ENCODE results near the gene USP37. TPM values are rescaled to one million over a fixed set of nuclear protein-coding genes. Genes with fewer than 3 reads are reported as not detected.

USP37 gene
- total and polyA plus RNA-seq, 2 of the 13 experiments (the other 11 are each of a cell fraction or from before 2014, with no cell fraction given) = 6.5 to 30.6 TPM

DNA sequence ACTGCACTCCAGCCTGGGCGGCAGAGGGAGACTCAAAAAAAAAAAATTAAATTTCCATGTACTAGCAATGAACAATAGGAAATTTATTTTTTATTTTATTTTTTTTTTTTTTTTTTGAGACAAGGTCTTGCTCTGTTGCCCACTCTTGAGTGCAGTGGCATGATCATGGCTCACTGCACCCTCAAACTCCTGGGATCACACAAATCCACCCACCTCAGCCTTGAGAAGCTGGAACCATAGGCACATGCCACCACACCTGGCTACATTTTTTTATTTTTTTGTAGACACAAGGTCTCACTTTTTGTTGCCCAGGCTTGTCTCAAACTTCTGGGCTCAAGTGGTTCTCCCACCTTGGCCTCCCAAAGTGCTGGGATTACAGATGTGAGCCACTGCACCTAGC lies 17.4 kb upstream of the USP37 start:
- no peak for FAIRE-seq
- WGBS (ENCODE audit: low lambda C conversion rate) = 100% methylated on average over 1 of the region's 1 CpG
- DNase-seq (ENCODE audit: low spot score) = no peak
- H3K27me3 ChIP-seq (ENCODE audit: control insufficient read depth in 1 of 2, insufficient read depth in 2 of 2, low read length in 2 of 2) = no peaks in the 10 kb centered on the region
- BruUV-seq (replicated peaks) = no TSS peak
- H3K36me3 ChIP-seq (replicated peaks in 1 of 2; ENCODE audit: control insufficient read depth in 1 of 2, insufficient read depth in 2 of 2, low read length in 2 of 2) = peaks cover 29 to 85% of the 10 kb centered on the region in 2 experiments
- ATAC-seq = no peak
- intact Hi-C loops (cut with micrococcal nuclease; ENCODE audit: unreplicated experiment) = no loop called here
- no peak overlapping the region for H3K27ac ChIP-seq (ENCODE audit: extremely low read length, insufficient read depth, low read length)
- H3K9ac ChIP-seq (ENCODE audit: insufficient read depth, low read depth, low read length) = no peak overlapping the region
- in situ Hi-C loops (cut with HindIII; ENCODE audit: extremely low pct_ligation_motif_present, low pct_unique_long_range_greater_than_20kb) = no loop called here
- no peak overlapping the region for H2AFZ ChIP-seq (ENCODE audit: low read length)
- H3K4me2 ChIP-seq (ENCODE audit: low read depth, low read length) = no peak overlapping the region
- no peaks in the 10 kb centered on the region for H3K4me1 ChIP-seq (ENCODE audit: insufficient read depth, low read length)
- peaks cover 2% of the 10 kb centered on the region for H3K79me2 ChIP-seq (ENCODE audit: insufficient read depth, low read length)
- no peak overlapping the region for H3K4me3 ChIP-seq (replicated peaks in 1 of 3; ENCODE audit: insufficient read depth in 1 of 3, low read depth in 2 of 3, low read length in 3 of 3)
- no peaks in the 10 kb centered on the region for H3K9me3 ChIP-seq (ENCODE audit: low read length)
- POLR2A ChIA-PET = no interaction called here
- H4K20me1 ChIP-seq (ENCODE audit: insufficient read depth, low read length) = no peaks in the 10 kb centered on the region
- CTCF ChIA-PET (ENCODE audit: low intra/inter-chr PET ratio, low total read pairs) = no interaction called here
- TF ChIP-seq MXI1 (IDR thresholded peaks at IDR 0.05; ENCODE audit: borderline replicate concordance, low read depth, low read length) (no peak), AKAP8 (CRISPR knock-in tag; IDR thresholded peaks at IDR 0.05) (no peak), ZFP62 (CRISPR knock-in tag; IDR thresholded peaks at IDR 0.05) (no peak), PRPF4 (IDR thresholded peaks at IDR 0.05; ENCODE audit: low read depth, low read length, poor library complexity, severe bottlenecking) (no peak), IRX3 (CRISPR knock-in tag; IDR thresholded peaks at IDR 0.05; ENCODE audit: borderline replicate concordance, low read depth) (no peak), HNRNPL (IDR thresholded peaks at IDR 0.05; ENCODE audit: low read depth, low read length) (no peak), RCOR2 (CRISPR knock-in tag; IDR thresholded peaks at IDR 0.05) (no peak), ZNF772 (CRISPR knock-in tag; IDR thresholded peaks at IDR 0.05) (no peak)
- TF ChIP-seq, protein P1, sequence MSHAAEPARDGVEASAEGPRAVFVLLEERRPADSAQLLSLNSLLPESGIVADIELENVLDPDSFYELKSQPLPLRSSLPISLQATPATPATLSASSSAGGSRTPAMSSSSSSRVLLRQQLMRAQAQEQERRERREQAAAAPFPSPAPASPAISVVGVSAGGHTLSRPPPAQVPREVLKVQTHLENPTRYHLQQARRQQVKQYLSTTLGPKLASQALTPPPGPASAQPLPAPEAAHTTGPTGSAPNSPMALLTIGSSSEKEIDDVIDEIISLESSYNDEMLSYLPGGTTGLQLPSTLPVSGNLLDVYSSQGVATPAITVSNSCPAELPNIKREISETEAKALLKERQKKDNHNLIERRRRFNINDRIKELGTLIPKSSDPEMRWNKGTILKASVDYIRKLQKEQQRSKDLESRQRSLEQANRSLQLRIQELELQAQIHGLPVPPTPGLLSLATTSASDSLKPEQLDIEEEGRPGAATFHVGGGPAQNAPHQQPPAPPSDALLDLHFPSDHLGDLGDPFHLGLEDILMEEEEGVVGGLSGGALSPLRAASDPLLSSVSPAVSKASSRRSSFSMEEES (CRISPR knock-in tag; IDR thresholded peaks at IDR 0.05) = no peak
- TF ChIP-seq, protein P2, sequence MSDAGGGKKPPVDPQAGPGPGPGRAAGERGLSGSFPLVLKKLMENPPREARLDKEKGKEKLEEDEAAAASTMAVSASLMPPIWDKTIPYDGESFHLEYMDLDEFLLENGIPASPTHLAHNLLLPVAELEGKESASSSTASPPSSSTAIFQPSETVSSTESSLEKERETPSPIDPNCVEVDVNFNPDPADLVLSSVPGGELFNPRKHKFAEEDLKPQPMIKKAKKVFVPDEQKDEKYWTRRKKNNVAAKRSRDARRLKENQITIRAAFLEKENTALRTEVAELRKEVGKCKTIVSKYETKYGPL (CRISPR knock-in tag; IDR thresholded peaks at IDR 0.05) = no peak
- TF ChIP-seq, protein P3, sequence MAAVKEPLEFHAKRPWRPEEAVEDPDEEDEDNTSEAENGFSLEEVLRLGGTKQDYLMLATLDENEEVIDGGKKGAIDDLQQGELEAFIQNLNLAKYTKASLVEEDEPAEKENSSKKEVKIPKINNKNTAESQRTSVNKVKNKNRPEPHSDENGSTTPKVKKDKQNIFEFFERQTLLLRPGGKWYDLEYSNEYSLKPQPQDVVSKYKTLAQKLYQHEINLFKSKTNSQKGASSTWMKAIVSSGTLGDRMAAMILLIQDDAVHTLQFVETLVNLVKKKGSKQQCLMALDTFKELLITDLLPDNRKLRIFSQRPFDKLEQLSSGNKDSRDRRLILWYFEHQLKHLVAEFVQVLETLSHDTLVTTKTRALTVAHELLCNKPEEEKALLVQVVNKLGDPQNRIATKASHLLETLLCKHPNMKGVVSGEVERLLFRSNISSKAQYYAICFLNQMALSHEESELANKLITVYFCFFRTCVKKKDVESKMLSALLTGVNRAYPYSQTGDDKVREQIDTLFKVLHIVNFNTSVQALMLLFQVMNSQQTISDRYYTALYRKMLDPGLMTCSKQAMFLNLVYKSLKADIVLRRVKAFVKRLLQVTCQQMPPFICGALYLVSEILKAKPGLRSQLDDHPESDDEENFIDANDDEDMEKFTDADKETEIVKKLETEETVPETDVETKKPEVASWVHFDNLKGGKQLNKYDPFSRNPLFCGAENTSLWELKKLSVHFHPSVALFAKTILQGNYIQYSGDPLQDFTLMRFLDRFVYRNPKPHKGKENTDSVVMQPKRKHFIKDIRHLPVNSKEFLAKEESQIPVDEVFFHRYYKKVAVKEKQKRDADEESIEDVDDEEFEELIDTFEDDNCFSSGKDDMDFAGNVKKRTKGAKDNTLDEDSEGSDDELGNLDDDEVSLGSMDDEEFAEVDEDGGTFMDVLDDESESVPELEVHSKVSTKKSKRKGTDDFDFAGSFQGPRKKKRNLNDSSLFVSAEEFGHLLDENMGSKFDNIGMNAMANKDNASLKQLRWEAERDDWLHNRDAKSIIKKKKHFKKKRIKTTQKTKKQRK (IDR thresholded peaks at IDR 0.05; ENCODE audit: low read length) = no peak
- TF ChIP-seq, protein P4, sequence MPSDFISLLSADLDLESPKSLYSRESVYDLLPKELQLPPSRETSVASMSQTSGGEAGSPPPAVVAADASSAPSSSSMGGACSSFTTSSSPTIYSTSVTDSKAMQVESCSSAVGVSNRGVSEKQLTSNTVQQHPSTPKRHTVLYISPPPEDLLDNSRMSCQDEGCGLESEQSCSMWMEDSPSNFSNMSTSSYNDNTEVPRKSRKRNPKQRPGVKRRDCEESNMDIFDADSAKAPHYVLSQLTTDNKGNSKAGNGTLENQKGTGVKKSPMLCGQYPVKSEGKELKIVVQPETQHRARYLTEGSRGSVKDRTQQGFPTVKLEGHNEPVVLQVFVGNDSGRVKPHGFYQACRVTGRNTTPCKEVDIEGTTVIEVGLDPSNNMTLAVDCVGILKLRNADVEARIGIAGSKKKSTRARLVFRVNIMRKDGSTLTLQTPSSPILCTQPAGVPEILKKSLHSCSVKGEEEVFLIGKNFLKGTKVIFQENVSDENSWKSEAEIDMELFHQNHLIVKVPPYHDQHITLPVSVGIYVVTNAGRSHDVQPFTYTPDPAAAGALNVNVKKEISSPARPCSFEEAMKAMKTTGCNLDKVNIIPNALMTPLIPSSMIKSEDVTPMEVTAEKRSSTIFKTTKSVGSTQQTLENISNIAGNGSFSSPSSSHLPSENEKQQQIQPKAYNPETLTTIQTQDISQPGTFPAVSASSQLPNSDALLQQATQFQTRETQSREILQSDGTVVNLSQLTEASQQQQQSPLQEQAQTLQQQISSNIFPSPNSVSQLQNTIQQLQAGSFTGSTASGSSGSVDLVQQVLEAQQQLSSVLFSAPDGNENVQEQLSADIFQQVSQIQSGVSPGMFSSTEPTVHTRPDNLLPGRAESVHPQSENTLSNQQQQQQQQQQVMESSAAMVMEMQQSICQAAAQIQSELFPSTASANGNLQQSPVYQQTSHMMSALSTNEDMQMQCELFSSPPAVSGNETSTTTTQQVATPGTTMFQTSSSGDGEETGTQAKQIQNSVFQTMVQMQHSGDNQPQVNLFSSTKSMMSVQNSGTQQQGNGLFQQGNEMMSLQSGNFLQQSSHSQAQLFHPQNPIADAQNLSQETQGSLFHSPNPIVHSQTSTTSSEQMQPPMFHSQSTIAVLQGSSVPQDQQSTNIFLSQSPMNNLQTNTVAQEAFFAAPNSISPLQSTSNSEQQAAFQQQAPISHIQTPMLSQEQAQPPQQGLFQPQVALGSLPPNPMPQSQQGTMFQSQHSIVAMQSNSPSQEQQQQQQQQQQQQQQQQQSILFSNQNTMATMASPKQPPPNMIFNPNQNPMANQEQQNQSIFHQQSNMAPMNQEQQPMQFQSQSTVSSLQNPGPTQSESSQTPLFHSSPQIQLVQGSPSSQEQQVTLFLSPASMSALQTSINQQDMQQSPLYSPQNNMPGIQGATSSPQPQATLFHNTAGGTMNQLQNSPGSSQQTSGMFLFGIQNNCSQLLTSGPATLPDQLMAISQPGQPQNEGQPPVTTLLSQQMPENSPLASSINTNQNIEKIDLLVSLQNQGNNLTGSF (CRISPR knock-in tag; IDR thresholded peaks at IDR 0.05) = no peak

All from HepG2 (cell line).